Aorta (tissue), 5 donors: ENCODE results near the gene HPS3. TPM values are rescaled to one million over a fixed set of nuclear protein-coding genes. Genes with fewer than 3 reads are reported as not detected.
"Not testable (repeated sequence)": the region's sequence is repeated elsewhere in the genome, so short reads cannot be mapped to it uniquely, and the experiment has no call there.

Source experiments
- ATAC-seq: fragments of 200-7000 bp; cut with Tn5 transposase; one replicate; pipeline ENCODE4 v1.9.1; 2022; ENCODE audit warnings: moderate library complexity; ENCODE audit not compliant: low FRiP score
- DNase-seq, 2 donors: peaks; one replicate each; pipeline ENCODE4 v3.0.0-alpha.2; 2020
- H3K27ac ChIP-seq, 2 donors: one replicate each; pipeline ENCODE4 v1.5.1; 2013; ENCODE audit warnings: low read length in 2 of 2, mild to moderate bottlenecking in 2 of 2, moderate library complexity in 2 of 2, control low read depth in 1 of 2, inconsistent platforms in 1 of 2, low read depth in 1 of 2
- H3K27me3 ChIP-seq, 2 donors: one replicate each; pipeline ENCODE4 v1.6.1; 2013; ENCODE audit warnings: control low read depth in 1 of 2, low read length in 1 of 2, mild to moderate bottlenecking in 1 of 2, moderate library complexity in 1 of 2; ENCODE audit not compliant: insufficient read depth in 2 of 2, control insufficient read depth in 1 of 2
- H3K36me3 ChIP-seq, 2 donors: one replicate each; pipeline ENCODE4 v1.6.1; 2013; ENCODE audit warnings: control low read depth in 1 of 2, low read length in 1 of 2, mild to moderate bottlenecking in 1 of 2; ENCODE audit not compliant: insufficient read depth in 2 of 2, control insufficient read depth in 1 of 2
- H3K4me1 ChIP-seq, 2 donors: one replicate each; pipeline ENCODE4 v1.6.1; 2013; ENCODE audit warnings: low read length in 2 of 2, control low read depth in 1 of 2, mild to moderate bottlenecking in 1 of 2, moderate library complexity in 1 of 2; ENCODE audit not compliant: insufficient read depth in 2 of 2, control insufficient read depth in 1 of 2
- H3K4me3 ChIP-seq, 2 donors: one replicate each; pipeline ENCODE4 v1.5.1; 2013; ENCODE audit warnings: low read length in 2 of 2, control low read depth in 1 of 2, mild to moderate bottlenecking in 1 of 2
- H3K9me3 ChIP-seq: one replicate; pipeline ENCODE4 v1.6.1; 2013; ENCODE audit warnings: mild to moderate bottlenecking, low read length; ENCODE audit not compliant: control insufficient read depth
- WGBS, 2 donors: extraction: QIAGEN DNeasy Blood & Tissue Kit; methylation state at CpG; one replicate each; pipeline ENCODE4 v1.1.7; 2013; 5-methylcytosine and 5-hydroxymethylcytosine counted together
- intact Hi-C, 2 donors: fragments of 100-400 bp; cut with DNase I; formaldehyde crosslinking; loops; one replicate each; pipeline versions ENCODE4 v1.14.2 to v1.15.0; 2022
- polyA plus RNA-seq, 2 donors: library from polyadenylated mRNA; stranded (reverse); fragments of 200-250 nt; gene quantifications; one replicate each; pipeline ENCODE4 v1.2.3, GENCODE V29; 2013
- total RNA-seq, 2 donors: library from RNA; stranded (reverse); fragmentation: NEBNext Ultra II Directional; extraction: Animal tissue kit (Norgen Biotek cat#: 25700); gene quantifications; one replicate each; pipeline ENCODE4 v1.2.1, GENCODE V29; 2021
- donor health status: healthy with polysubstance abuse.
- donor health status: Bipolar disorder and iron deficiency.
- donor health status: DM: no; HTN: no; CAD: no.
- donor health status: DM: no; HTN: no; CAD: no.
- donor health status: DM: yes; HTN: yes; CAD: no.

Gene HPS3
- total and polyA plus RNA-seq, 4 donors: 12.3 to 32.2 (median 15.6) TPM

DNA sequence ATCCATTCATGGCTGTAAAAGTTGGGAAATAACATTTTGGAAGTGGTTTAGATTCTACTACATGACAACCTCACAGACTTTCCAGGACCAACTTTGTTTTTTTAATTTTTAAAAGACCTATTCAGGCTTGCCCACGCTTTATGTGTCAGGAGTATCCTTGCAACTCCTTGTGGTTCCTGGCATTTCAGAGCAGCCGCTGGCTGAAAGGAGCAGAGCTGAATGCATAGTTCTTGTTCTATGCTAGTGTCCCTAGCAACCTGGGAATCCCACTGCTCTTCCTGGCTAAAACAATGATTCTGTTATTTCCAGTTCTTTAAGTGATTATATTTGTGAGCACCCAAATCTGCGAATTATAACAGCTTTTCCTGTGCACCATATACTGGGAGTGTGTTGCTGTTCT, 57.3 kb downstream of the HPS3 start:
- ATAC-seq (no peak), DNase-seq (no peak)
- no peaks in the 10 kb centered on the region for H3K4me1 ChIP-seq
- intact Hi-C loops: no loop called here
- no peak overlapping the region for H3K4me3 ChIP-seq
- peaks cover 2 to 3% of the 10 kb centered on the region in 2 donors for H3K36me3 ChIP-seq
- no peaks in the 10 kb centered on the region for H3K27me3 ChIP-seq
- no peaks in the 10 kb centered on the region for H3K9me3 ChIP-seq
- WGBS, 2 donors: 97% methylated on average over 3 of the region's 3 CpGs
- H3K27ac ChIP-seq: no peak overlapping the region

DNA sequence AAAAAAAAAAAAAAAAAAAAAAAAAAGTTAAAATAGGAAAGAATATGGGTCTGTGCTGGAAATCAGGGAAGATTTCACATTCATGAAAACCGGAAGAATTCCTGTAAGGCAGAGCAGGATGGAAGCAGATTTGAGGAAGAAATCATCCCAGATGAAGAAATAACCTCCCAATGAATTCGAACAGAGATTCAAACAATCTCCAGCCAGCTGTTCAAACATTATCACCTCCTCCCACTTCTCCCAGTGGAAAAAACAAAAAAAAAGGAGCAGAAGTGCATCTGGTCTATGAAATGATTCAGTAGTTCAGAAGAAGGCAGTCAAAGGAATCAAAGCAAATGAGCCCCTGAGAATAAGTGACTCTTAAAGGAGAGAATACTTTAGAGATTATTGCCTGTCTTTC, 59.1 kb downstream of the HPS3 start:
- ATAC-seq: no peak
- no peak overlapping the region for H3K27ac ChIP-seq
- WGBS, 2 donors: 71 to 79% methylated on average over 2 of the region's 2 CpGs
- intact Hi-C loops: no loop called here
- H3K27me3 ChIP-seq: no peaks in the 10 kb centered on the region
- DNase-seq: no peak
- H3K36me3 ChIP-seq: peaks cover 2 to 3% of the 10 kb centered on the region in 2 donors
- H3K4me3 ChIP-seq: no peak overlapping the region
- no peaks in the 10 kb centered on the region for H3K4me1 ChIP-seq
- no peaks in the 10 kb centered on the region for H3K9me3 ChIP-seq

DNA sequence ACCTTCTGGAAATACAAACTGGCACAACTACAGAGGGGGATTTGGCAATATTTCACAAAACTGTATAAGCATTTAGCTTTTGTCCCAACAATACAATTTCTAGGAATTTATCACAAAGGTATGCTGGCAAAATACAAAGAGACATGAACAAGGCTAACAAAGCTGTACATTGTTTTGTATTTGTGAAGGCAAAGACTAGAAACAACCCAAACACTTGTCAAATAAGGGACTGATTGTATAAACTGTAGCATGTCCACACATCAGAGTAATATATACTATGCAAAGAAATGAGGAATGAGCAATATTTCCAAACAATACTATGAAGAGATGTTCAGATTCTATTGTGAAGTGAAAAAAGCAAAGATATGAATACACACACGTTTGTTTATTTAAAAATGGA, 65.8 kb downstream of the HPS3 start:
- Histone ChIP-seq H3K9me3 (no peaks in the 10 kb centered on the region), H3K4me3 (no peak overlapping the region), H3K27ac (no peak overlapping the region), H3K27me3 (no peaks in the 10 kb centered on the region), H3K4me1 (peaks cover 0 to 4% of the 10 kb centered on the region in 2 donors), H3K36me3 (no peaks in the 10 kb centered on the region)
- ATAC-seq (no peak), DNase-seq (no peak)
- intact Hi-C loops: loop anchor here in 1 of 2 donors (10.0 kb wide), 1 partner anchor 50 kb away; no protein-coding TSS in a partner anchor
- 93 to 96% methylated on average over 1 of the region's 1 CpG for WGBS, 2 donors

DNA sequence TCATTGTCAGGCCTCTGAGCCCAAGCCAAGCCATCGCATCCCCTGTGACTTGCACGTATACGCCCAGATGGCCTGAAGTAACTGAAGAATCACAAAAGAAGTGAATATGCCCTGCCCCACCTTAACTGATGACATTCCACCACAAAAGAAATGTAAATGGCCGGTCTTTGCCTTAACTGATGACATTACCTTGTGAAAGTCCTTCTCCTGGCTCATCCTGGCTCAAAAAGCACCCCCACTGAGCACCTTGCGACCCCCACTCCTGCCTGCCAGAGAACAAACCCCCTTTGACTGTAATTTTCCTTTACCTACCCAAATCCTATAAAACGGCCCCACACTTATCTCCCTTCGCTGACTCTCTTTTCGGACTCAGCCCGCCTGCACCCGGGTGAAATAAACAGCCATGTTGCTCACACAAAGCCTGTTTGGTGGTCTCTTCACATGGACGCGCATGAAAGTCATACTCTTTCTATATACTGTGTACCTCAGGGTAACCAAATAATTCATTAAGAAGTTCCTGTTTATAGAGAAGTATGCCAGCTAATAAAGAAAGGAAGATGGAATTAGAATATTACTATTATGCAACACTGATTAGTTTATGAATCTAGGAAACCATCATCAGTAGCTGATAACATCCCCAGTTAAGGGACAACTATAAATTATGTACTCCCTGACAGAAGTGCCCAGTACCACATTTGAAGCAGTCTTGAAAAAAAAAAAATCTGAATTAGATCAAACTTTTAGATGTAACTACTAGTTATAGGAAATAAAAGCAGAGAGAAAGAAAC, 67.6 kb downstream of the HPS3 start:
- H3K27ac ChIP-seq, DNase-seq, H3K27me3 ChIP-seq, H3K36me3 ChIP-seq, ATAC-seq, H3K4me3 ChIP-seq, H3K4me1 ChIP-seq, H3K9me3 ChIP-seq: not testable (repeated sequence)
- intact Hi-C loops: loop anchor here in 1 of 2 donors (10.0 kb wide), 1 partner anchor 48 kb away; no protein-coding TSS in a partner anchor
- WGBS, 2 donors: 79 to 86% methylated on average over 12 of the region's 12 CpGs

DNA sequence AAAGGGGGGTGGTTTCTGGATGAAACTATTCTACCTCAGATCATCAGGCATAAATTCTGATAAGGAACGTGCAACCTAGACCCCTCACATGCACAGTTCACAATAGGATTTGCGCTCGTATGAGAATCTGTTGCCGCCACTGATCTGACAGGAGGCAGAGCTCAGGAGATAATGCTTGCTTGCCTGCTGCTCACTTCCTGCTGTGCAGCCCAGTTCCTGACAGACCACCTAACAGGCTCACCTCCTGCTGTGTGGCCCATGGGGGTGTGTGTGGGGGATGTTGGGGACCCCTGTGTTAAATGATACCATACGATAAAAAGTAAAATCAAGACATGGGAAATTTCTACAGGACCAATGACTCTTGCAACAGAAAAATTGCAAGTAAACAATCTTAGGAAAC, 68.2 kb downstream of the HPS3 start:
- intact Hi-C loops: loop anchor here in 1 of 2 donors (10.0 kb wide), 1 partner anchor 47 kb away; no protein-coding TSS in a partner anchor
- Histone ChIP-seq H3K36me3 (no peaks in the 10 kb centered on the region), H3K27ac (no peak overlapping the region), H3K4me1 (peaks cover 0 to 4% of the 10 kb centered on the region in 2 donors), H3K4me3 (no peak overlapping the region), H3K27me3 (no peaks in the 10 kb centered on the region), H3K9me3 (no peaks in the 10 kb centered on the region)
- DNase-seq: no peak
- no peak for ATAC-seq
- WGBS, 2 donors: 62 to 67% methylated on average over 5 of the region's 5 CpGs

GRCh38 chr3:149198611-149199010, 69.2 kb downstream of the HPS3 start:
- no peak overlapping the region for H3K4me3 ChIP-seq
- no peaks in the 10 kb centered on the region for H3K36me3 ChIP-seq
- DNase-seq (no peak), ATAC-seq (no peak)
- no peaks in the 10 kb centered on the region for H3K27me3 ChIP-seq
- intact Hi-C loops: loop anchor here in 1 of 2 donors (10.0 kb wide), 1 partner anchor 46 kb away; no protein-coding TSS in a partner anchor
- H3K4me1 ChIP-seq: peaks cover 0 to 3% of the 10 kb centered on the region in 2 donors
- no peak overlapping the region for H3K27ac ChIP-seq
- no peaks in the 10 kb centered on the region for H3K9me3 ChIP-seq
- WGBS, 2 donors: 59 to 62% methylated on average over 7 of the region's 7 CpGs

GRCh38 chr3:149199474-149199873, 70.0 kb downstream of the HPS3 start:
- no peaks in the 10 kb centered on the region for H3K27me3 ChIP-seq
- H3K36me3 ChIP-seq: peaks cover 0 to 2% of the 10 kb centered on the region in 2 donors
- 43 to 46% methylated on average over 4 of the region's 4 CpGs for WGBS, 2 donors
- H3K27ac ChIP-seq: no peak overlapping the region
- DNase-seq: no peak
- intact Hi-C loops: loop anchor here in 1 of 2 donors (10.0 kb wide), 1 partner anchor 45 kb away; no protein-coding TSS in a partner anchor
- no peaks in the 10 kb centered on the region for H3K4me1 ChIP-seq
- no peak for ATAC-seq
- H3K9me3 ChIP-seq: no peaks in the 10 kb centered on the region
- no peak overlapping the region for H3K4me3 ChIP-seq

GRCh38 chr3:149203758-149204157, 74.3 kb downstream of the HPS3 start:
- Histone ChIP-seq H3K4me3 (no peak overlapping the region), H3K36me3 (peaks cover 0 to 2% of the 10 kb centered on the region in 2 donors), H3K27me3 (no peaks in the 10 kb centered on the region), H3K9me3 (no peaks in the 10 kb centered on the region), H3K27ac (no peak overlapping the region), H3K4me1 (no peaks in the 10 kb centered on the region)
- ATAC-seq (no peak), DNase-seq (no peak)
- WGBS, 2 donors: 89 to 93% methylated on average over 3 of the region's 3 CpGs
- intact Hi-C loops: loop anchor here in 1 of 2 donors (10.0 kb wide), 1 partner anchor 49 kb away; no protein-coding TSS in a partner anchor
